Activated gamma-delta T cell (primary cell): ENCODE data around the gene ZCCHC2.

ENCODE experiments used
- DNase-seq: peaks from one replicate; lab custom pipeline; 2025; lab: John Stamatoyannopoulos, UW

The ZCCHC2 gene

DNA sequence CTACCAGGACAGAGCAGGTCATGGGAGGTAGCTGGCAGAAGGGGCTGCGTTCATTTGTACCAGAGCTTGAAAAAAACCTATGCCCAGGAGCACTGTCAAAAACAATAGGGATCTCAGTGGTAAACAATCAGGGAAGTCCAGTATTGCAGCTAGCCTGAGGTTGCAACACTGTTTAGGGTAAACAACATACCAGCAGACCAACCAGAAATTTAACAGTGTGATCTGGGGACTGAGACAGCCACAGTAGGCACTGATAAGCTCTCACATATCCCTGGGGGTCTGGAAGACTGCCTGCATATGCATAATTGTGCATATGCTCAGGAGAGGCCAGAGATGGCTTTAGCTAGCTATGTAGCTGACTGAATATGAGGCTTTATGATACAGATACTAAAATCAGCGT lies 12.0 kb upstream of the ZCCHC2 start:
- no peak for DNase-seq

DNA sequence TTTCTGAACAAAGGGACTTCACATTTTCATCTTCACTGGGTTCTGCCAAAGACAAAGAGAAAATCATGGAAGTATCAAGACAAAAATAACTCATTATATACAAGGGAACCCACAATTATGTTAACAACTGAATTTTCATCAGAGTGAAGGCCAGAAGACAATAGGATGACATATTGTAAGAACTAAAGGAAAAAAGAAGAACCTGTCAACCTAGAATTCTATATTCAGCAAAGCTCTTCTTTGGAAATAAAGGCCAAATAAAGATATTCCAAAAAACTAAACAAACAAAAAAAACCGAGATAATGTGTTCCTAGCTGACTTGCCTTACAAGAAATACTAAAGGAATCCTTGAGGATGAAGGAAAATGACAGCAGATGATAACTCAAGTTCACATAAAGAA lies 10.3 kb upstream of the ZCCHC2 start:
- DNase-seq = no peak

DNA sequence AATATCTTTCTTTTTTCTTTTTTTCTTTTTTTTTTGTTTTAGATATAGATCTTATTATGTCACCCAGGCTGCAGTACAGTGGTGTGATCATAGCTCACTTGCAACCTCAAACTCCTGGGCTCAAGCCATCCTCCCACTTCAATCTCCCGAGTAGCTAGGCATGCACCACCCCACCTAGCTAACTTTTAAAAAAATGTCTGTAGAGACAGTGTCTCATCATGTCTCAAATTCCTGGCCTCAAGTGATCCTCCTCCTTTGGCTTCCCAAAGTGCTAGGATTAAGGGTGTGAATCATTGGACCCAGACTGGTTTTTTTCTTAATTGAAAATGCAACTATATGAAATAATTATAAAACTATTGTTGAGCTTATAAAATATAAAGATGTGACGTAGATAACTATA lies 9.8 kb upstream of the ZCCHC2 start:
- DNase-seq = no peak

DNA sequence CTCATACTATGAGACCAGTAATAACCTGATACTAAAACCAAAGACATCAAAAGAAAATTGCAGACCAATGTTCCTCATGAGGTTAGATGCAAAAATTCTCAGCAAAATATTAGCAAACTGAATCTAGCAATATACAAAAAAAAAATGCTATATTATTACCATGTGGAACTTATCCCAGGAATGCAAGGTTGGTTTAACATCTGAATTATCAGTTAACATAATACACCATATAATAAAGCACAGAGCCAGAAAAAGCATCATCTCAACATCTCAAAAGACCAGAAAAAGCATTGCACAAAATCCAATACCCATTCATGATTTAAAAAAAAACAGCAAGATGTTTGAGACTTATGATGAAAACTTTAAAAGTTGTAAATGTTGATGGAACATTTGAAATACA lies 8.3 kb upstream of the ZCCHC2 start:
- DNase-seq = no peak

GRCh38 chr18:62516242-62516641 lies 6.6 kb upstream of the ZCCHC2 start:
- DNase-seq = no peak

- DNase-seq = no peak
Observed at GRCh38 chr18:62518460-62519375, 4.1 kb upstream of the ZCCHC2 start.

- DNase-seq = no peak
Observed at GRCh38 chr18:62519684-62520083, 3.1 kb upstream of the ZCCHC2 start.

- DNase-seq = no peak
Observed at GRCh38 chr18:62521082-62521481, 1.7 kb upstream of the ZCCHC2 start.

GRCh38 chr18:62521593-62521992 lies 1.2 kb upstream of the ZCCHC2 start:
- DNase-seq = no peak

DNA sequence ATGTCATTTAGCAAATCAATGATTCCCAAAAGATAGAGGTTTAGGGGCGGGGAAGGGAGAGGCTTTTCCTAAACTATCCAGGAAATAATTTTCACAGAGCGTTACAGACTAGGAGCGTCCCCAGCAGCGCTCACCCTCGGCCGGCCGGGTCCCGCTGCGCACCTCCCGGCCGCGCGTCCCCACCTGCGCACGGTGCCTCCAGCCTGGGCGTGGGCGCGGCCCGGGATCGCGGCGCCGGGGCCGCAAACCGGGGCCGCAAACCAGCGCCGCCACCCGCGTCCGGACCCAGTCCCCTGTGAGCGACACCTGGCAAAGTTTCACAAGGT lies 684 bp upstream of the ZCCHC2 start:
- no peak for DNase-seq

DNA sequence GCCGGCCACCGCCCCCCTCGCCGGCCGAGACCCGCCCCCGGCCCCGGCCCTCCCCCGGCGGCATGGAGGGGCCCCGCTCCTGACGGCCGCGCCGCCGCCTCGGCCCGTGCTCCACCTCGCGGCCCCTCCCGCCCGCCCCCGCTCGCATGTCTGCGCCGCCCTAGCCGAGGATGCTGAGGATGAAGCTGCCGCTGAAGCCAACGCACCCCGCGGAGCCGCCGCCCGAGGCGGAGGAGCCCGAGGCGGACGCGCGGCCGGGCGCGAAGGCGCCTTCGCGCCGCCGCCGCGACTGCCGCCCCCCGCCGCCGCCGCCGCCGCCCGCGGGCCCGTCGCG lies 397 bp downstream of the ZCCHC2 start:
- DNase-seq = no peak

GRCh38 chr18:62523631-62524439 lies 1.0 kb downstream of the ZCCHC2 start:
- DNase-seq = peak; percentile 46

GRCh38 chr18:62524440-62525200 lies 1.8 kb downstream of the ZCCHC2 start:
- peak; percentile 48 for DNase-seq

DNA sequence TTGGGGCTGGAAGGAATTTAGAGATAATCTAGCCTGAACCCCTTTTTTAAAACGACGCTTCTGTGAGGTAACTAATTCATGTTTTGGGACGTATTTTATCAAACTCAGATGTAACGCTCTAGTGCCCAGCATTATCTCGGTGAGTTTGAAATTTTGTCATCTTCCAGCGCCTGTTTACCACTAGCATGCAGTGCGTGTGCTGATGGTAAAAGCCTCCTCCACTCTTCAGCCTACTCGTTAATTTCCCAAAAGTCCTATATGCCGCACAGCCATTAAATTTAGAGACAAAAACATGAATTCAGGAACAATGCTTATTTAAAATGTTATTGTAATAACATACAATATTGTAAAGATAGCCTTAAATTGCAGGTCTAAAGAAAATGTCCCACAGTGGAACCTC lies 2.8 kb downstream of the ZCCHC2 start:
- no peak for DNase-seq

- DNase-seq = peak; percentile 63
Observed at GRCh38 chr18:62526098-62527025, 3.5 kb downstream of the ZCCHC2 start.

DNA sequence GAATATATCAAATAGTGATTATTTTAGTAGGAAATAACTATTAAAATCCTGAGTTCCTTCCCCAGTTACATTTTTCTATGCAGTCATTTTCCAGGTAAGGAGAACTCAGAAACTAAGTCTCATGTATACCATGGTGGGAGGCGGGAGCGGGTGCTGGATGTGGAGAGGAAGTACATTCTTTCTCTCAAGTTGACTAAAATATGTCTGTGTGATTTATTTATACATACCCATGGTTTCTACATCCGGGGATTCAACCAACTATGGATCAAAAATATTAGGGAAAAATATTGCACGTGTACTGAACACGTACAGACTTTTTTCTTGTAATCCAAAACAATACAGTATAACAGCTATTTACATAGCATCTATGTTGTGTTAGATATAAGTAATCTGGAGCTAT lies 6.8 kb downstream of the ZCCHC2 start:
- no peak for DNase-seq

- DNase-seq = no peak
Observed at GRCh38 chr18:62531078-62531477, 8.3 kb downstream of the ZCCHC2 start.

DNA sequence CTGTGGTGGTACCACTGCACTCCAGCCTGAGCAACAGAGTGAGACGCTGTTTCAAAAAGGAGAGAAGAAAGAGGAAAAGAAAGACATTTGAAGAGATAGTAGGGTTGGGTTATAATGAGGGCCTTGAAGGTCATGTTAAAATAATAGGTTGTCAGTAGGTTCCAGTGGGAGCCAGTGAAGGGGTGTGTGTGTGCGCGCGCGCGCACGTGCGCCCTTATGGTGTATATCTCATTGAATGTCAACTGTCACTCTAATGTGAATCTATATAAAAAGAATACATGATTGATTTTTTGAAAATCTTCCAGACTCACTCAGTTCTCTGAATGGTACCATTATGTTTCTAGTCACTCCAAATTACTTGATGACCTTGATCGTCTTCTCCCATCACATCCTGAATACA lies 9.1 kb downstream of the ZCCHC2 start:
- DNase-seq = no peak

- DNase-seq = no peak
Observed at GRCh38 chr18:62536005-62536404, 13.2 kb downstream of the ZCCHC2 start.

- no peak for DNase-seq
Observed at GRCh38 chr18:62537042-62537894, 14.4 kb downstream of the ZCCHC2 start.

GRCh38 chr18:62537946-62538345 lies 15.1 kb downstream of the ZCCHC2 start:
- DNase-seq = no peak
